Amygdala (tissue), 56 donors: ENCODE measurements around the gene OR6J1.
"Not testable (repeated sequence)": the region's sequence is repeated elsewhere in the genome, so short reads cannot be mapped to it uniquely, and the experiment has no call there.

Experiments
- DNase-seq, 56 donors: peaks; one replicate each; lab custom pipeline; 2025; lab: John Stamatoyannopoulos, UW

OR6J1 gene

GRCh38 chr14:22651586-22651985 lies 7.4 kb upstream of the OR6J1 start:
- DNase-seq = no peak

- no peak for DNase-seq
Observed at GRCh38 chr14:22650960-22651521, 6.9 kb upstream of the OR6J1 start.

- no peak for DNase-seq
Observed at GRCh38 chr14:22650046-22650739, 6.0 kb upstream of the OR6J1 start.

GRCh38 chr14:22648506-22648905 lies 4.4 kb upstream of the OR6J1 start:
- DNase-seq = no peak

GRCh38 chr14:22646570-22647254 lies 2.6 kb upstream of the OR6J1 start:
- no peak for DNase-seq

GRCh38 chr14:22641846-22642245 lies 2.3 kb downstream of the OR6J1 start:
- DNase-seq = no peak

- DNase-seq = no peak
Observed at GRCh38 chr14:22640192-22640591, 4.0 kb downstream of the OR6J1 start.

- DNase-seq = not testable (repeated sequence)
Observed at GRCh38 chr14:22635980-22636379, 8.2 kb downstream of the OR6J1 start.

GRCh38 chr14:22634233-22634900 lies 9.8 kb downstream of the OR6J1 start:
- DNase-seq = no peak

- DNase-seq = no peak
Observed at GRCh38 chr14:22630486-22630885, 13.7 kb downstream of the OR6J1 start.

- DNase-seq = no peak
Observed at GRCh38 chr14:22630066-22630465, 14.1 kb downstream of the OR6J1 start.

- DNase-seq = no peak
Observed at GRCh38 chr14:22629361-22629760, 14.8 kb downstream of the OR6J1 start.

GRCh38 chr14:22627506-22628263 lies 16.5 kb downstream of the OR6J1 start:
- DNase-seq = no peak

GRCh38 chr14:22626590-22626989 lies 17.6 kb downstream of the OR6J1 start:
- DNase-seq = no peak

- DNase-seq = no peak
Observed at GRCh38 chr14:22623047-22623446, 21.1 kb downstream of the OR6J1 start.

- no peak for DNase-seq
Observed at GRCh38 chr14:22622255-22622654, 21.9 kb downstream of the OR6J1 start.

- DNase-seq = not testable (repeated sequence)
Observed at GRCh38 chr14:22615765-22616164, 28.4 kb downstream of the OR6J1 start.

- DNase-seq = no peak
Observed at GRCh38 chr14:22614240-22614799, 29.8 kb downstream of the OR6J1 start.

- no peak for DNase-seq
Observed at GRCh38 chr14:22613736-22614239, 30.4 kb downstream of the OR6J1 start.

GRCh38 chr14:22613106-22613695 lies 31.0 kb downstream of the OR6J1 start:
- DNase-seq = no peak
